Measurements from ENCODE around the gene HHATL.
"Not testable (repeated sequence)": the region's sequence is repeated elsewhere in the genome, so short reads cannot be mapped to it uniquely, and the experiment has no call there.

The HHATL gene

GRCh38 chr3:42735019-42735418, 32.4 kb upstream of the HHATL start:
- DNase-seq (ENCODE audit: insufficient read length, low spot score) (no peak), FAIRE-seq (no peak)

- DNase-seq (ENCODE audit: insufficient read length, low spot score) (no peak), FAIRE-seq (no peak)
Measured at GRCh38 chr3:42734263-42734860, 31.8 kb upstream of the HHATL start.

DNA sequence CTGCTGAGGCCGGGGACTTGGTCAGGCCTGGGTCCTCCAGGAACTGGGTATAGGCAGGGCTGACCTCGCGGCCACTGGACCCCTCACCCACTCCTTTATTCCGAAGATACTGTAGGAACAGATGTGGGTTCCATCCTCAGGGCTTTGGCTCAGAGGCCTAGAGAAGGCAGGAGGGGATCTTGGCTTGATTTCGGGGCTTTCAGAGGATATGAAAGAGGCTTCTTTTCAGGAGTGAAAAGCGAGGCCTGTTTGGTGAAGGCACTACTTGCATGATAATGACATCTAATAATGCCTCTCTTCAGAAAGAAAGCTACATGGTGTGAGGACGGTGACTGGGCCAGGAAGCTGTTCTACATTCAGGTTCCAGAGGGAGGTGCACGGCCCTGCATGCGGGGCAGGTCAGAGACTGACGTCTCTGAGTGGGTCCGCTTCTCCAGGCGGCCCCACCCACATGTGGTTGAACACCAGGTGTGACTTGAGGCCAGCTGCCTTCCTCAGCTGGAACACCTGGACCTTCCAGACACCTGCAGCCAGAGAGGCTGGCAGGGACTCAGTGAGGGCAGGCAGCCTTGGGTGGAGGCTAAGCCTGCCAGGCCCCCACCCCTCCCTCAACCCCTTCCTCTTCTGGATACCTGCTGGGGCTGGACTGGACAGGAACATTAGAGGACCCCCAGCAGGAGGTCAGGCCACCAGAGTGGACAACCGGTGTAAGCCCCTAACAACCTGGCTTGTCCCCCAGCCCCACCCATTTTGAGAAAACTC, 31.1 kb upstream of the HHATL start:
- FAIRE-seq (no peak), DNase-seq (ENCODE audit: insufficient read length, low spot score) (no peak)

GRCh38 chr3:42732829-42733459, 30.3 kb upstream of the HHATL start:
- FAIRE-seq (no peak), DNase-seq (ENCODE audit: insufficient read length, low spot score) (no peak)

DNA sequence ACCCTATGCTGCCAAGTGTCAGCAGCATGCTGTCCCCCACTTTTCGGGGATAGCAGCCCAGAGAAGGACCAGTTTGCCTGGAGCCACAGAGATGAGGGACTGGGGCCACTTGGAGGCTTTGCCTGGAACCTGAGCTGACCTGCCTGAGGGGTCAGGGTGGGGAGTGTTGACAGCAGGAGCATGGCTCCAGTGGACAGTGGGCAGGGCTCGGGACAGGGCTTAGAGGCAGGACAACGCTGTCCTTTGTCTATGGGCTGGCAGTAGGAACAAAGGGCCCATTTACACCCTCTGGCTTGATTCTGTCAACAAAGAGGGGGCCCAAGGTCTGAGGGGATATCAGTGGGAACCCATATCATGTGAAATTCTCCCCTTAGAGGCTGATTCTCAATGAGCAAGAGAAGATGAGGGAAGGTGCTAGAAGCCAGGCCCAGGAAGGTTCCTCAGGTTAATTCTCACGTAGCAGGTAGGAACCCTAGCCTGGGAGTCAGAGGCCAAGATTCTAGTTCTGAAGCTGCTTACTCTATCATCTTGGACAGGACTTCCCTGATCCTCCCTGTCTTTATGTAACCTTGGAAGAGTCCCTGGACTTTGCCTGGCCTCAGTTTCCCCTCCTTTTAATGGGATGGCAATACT, 29.7 kb upstream of the HHATL start:
- FAIRE-seq (no peak), DNase-seq (ENCODE audit: insufficient read length, low spot score) (no peak)

- DNase-seq (ENCODE audit: insufficient read length, low spot score), result no peak
- FAIRE-seq, result no peak
Measured at GRCh38 chr3:42731476-42732195, 29.0 kb upstream of the HHATL start.

DNA sequence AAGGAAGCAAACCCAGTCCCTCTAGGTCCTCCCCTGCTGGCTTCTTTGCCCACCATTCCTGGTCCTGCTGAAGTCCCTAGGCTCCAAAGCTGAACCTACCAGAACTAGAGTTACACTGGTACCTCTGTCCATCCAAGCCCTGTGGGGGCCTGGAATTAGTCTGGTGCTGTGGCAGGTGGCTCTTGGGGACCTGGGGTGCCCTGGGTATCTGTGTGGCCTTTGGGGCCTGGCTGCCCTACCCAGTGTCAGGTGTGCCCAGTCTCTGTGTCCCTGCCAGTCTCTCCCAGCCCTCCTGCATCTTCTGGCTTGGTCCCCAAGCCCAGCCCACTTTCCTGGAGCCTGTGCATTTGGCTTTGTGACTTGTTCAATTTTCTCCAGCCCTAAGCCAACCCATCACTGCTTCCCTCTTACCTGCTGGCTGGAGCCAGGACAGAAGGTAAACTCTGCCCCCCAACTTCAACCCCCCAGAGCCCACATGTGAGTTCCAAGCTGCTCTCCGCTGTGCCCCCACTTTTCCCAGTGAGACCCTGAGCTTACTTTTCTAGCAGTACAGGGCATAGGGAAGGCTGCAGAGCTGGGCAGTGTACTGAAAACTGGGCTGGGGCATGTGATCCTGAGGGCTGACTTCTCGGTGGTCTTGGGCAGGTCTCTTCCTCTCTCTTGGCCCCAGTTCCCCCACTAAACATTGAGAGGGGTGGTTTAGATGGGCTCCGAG, 28.3 kb upstream of the HHATL start:
- FAIRE-seq (no peak), DNase-seq (ENCODE audit: insufficient read length, low spot score) (no peak)

GRCh38 chr3:42730294-42730693, 27.7 kb upstream of the HHATL start:
- no peak for FAIRE-seq

DNA sequence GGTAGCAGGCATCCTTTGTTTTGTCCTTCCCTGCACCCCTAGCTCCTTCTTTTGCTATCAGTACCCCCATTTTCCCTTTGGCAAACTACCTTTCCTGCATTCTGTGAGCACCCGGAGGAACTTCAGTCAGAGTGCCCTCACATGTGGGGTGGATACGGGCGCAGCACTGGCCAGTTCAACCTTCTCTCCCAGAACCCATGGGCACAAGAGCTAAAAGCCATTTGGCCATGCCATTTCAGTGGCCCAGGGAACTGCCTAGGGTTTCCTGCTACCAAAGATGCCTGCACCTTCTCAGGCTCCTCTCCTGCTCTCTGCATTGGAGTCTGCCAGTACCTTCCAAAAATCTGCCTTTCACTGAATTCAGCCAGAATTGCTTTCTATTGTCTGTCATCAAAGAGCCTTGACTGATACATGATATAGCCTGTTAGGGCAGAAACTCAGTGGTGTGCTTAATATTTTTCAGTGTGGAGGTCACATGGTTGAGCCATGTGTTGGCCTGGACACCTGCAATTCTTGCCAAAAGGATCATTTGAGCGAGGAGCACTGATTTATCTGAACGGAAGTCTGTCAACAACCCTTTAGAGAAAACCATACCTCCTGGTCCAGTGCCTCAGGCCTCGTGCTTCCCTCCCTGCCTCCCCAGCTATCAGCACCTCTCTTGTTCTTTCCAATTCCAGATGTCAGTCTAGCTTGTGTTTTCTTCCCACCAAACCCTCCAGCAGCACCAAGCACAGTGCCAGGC, 27.0 kb upstream of the HHATL start:
- no peak for FAIRE-seq
- no peak for DNase-seq (ENCODE audit: insufficient read length, low spot score)

More at GRCh38 chr3:42730294-42730693, 27.7 kb upstream of the HHATL start:
- no peak for DNase-seq (ENCODE audit: insufficient read length, low spot score)

GRCh38 chr3:42728668-42729364, 26.2 kb upstream of the HHATL start:
- DNase-seq (ENCODE audit: insufficient read length, low spot score) (no peak), FAIRE-seq (no peak)

GRCh38 chr3:42728056-42728455, 25.5 kb upstream of the HHATL start:
- DNase-seq (ENCODE audit: insufficient read length, low spot score) (no peak), FAIRE-seq (no peak)

GRCh38 chr3:42725454-42725853, 22.9 kb upstream of the HHATL start:
- no peak for FAIRE-seq
- no peak for DNase-seq (ENCODE audit: insufficient read length, low spot score)

- FAIRE-seq (no peak), DNase-seq (ENCODE audit: insufficient read length, low spot score) (no peak)
Measured at GRCh38 chr3:42723219-42723618, 20.6 kb upstream of the HHATL start.

- DNase-seq (ENCODE audit: insufficient read length, low spot score); FAIRE-seq: not testable (repeated sequence)
Measured at GRCh38 chr3:42722442-42722841, 19.8 kb upstream of the HHATL start.

- DNase-seq (ENCODE audit: insufficient read length, low spot score), result no peak
- FAIRE-seq, result no peak
Measured at GRCh38 chr3:42721690-42722089, 19.1 kb upstream of the HHATL start.

DNA sequence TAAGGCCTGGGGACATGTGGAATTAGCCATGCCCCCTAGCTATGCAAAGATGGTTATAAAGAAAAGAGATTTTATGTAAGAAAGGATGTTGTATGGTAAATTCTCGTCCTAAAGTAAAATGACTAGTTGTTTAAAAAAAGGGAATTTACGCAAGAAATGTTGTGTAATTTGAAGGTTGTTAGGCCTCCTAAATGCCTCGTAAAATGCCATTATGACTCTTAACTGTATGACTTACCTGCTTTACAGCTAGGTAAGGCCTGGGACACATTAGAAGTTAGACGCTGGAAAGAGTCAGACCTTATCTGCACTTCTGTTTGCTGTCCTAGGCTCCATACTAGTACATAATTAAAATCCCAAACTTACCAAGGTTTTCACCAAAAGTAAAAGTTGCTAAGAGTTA, 17.5 kb upstream of the HHATL start:
- FAIRE-seq (no peak), DNase-seq (ENCODE audit: insufficient read length, low spot score) (no peak)

DNA sequence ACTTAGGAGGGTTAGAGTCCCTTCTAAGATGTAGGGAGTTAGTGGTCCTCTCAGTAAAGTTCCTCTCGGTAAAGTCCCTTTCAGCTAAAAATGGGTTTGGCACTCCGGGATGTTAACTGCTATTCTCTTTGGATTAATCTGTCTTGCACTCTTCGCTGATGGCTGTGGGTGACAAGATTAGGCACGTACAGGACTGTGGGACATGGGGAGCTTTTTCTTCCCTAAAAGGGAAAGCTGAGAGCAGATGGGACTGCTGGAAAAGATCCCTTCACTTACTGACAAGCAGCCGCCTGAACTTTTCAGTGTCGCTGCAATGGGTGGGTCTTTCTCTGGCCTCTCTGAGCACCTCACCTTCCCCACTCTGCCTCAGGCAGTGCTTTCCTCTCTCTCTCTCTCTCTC, 16.4 kb upstream of the HHATL start:
- DNase-seq (ENCODE audit: insufficient read length, low spot score), result no peak
- FAIRE-seq, result no peak

DNA sequence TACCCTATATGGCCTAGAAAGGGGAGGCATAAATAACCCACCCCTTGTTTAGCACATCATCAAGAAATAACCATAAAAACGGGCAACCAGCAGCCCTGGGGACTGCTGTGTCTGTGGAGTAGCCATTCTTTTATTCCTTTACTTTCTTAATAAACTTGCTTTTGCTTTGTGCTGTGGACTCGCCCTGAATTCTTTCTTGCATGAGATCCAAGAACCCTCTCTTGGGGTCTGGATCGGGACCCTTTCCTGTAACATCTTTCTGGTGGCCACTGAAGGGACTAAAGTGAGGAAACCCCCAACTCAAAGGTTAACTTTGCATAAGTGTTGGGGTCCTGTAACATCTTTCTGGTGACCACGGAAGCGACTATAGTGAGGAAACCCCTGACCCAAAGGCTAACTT, 15.7 kb upstream of the HHATL start:
- DNase-seq (ENCODE audit: insufficient read length, low spot score) (no peak), FAIRE-seq (no peak)

- DNase-seq (ENCODE audit: insufficient read length, low spot score) (no peak), FAIRE-seq (no peak)
Measured at GRCh38 chr3:42717306-42717705, 14.7 kb upstream of the HHATL start.

All from HTR-8/SVneo (cell line).